KOPT-K1 (cell line): ENCODE measurements around the gene PLA2R1.

Experiments
- H3K27ac ChIP-seq: fragments of 200-600 bp; sonication (generic); 2 replicates; pipeline ENCODE4 v1.5.1; 2016; ENCODE audit warnings: antibody characterized with exemption, mild to moderate bottlenecking, low read depth, low read length; ENCODE audit not compliant: poor library complexity, severe bottlenecking
- H3K36me3 ChIP-seq: fragments of 200-600 bp; sonication (generic); 2 replicates; pipeline ENCODE4 v1.5.1; 2017; ENCODE audit warnings: antibody characterized with exemption, mild to moderate bottlenecking, low read length, moderate library complexity; ENCODE audit not compliant: insufficient read depth
- H3K9me3 ChIP-seq: fragments of 200-600 bp; sonication (generic); 2 replicates; pipeline ENCODE4 v1.5.1; 2017; ENCODE audit warnings: antibody characterized with exemption, low read length, mild to moderate bottlenecking; ENCODE audit not compliant: insufficient read depth, poor library complexity, severe bottlenecking

The PLA2R1 gene

GRCh38 chr2:160076914-160077313, 14.5 kb upstream of the PLA2R1 start:
- Histone ChIP-seq H3K9me3 (peaks cover 5% of the 10 kb centered on the region), H3K27ac (peak overlapping the region; percentile 15), H3K36me3 (no peaks in the 10 kb centered on the region)

- Histone ChIP-seq H3K27ac (no peak overlapping the region), H3K9me3 (peaks cover 5% of the 10 kb centered on the region), H3K36me3 (no peaks in the 10 kb centered on the region)
Observed at GRCh38 chr2:160076241-160076640, 13.8 kb upstream of the PLA2R1 start.

- no peak overlapping the region for H3K27ac ChIP-seq
- peaks cover 9% of the 10 kb centered on the region for H3K9me3 ChIP-seq
- no peaks in the 10 kb centered on the region for H3K36me3 ChIP-seq
Observed at GRCh38 chr2:160075171-160075570, 12.8 kb upstream of the PLA2R1 start.

- Histone ChIP-seq H3K36me3 (no peaks in the 10 kb centered on the region), H3K9me3 (peaks cover 18% of the 10 kb centered on the region), H3K27ac (no peak overlapping the region)
Observed at GRCh38 chr2:160073284-160073888, 11.0 kb upstream of the PLA2R1 start.

GRCh38 chr2:160068906-160069305, 6.5 kb upstream of the PLA2R1 start:
- Histone ChIP-seq H3K9me3 (peaks cover 26% of the 10 kb centered on the region), H3K36me3 (no peaks in the 10 kb centered on the region), H3K27ac (no peak overlapping the region)

GRCh38 chr2:160064916-160065315, 2.5 kb upstream of the PLA2R1 start:
- no peak overlapping the region for H3K27ac ChIP-seq
- no peaks in the 10 kb centered on the region for H3K36me3 ChIP-seq
- H3K9me3 ChIP-seq, result peaks cover 21% of the 10 kb centered on the region

- Histone ChIP-seq H3K36me3 (no peaks in the 10 kb centered on the region), H3K9me3 (peaks cover 19% of the 10 kb centered on the region), H3K27ac (no peak overlapping the region)
Observed at GRCh38 chr2:160063879-160064612, 1.6 kb upstream of the PLA2R1 start.

GRCh38 chr2:160063271-160063670, 856 bp upstream of the PLA2R1 start:
- Histone ChIP-seq H3K27ac (no peak overlapping the region), H3K9me3 (peaks cover 11% of the 10 kb centered on the region), H3K36me3 (no peaks in the 10 kb centered on the region)

- Histone ChIP-seq H3K27ac (no peak overlapping the region), H3K9me3 (no peaks in the 10 kb centered on the region)
Observed at GRCh38 chr2:160061944-160062291, 497 bp downstream of the PLA2R1 start.

GRCh38 chr2:160061533-160061932, 882 bp downstream of the PLA2R1 start:
- Histone ChIP-seq H3K36me3 (no peaks in the 10 kb centered on the region), H3K27ac (no peak overlapping the region), H3K9me3 (no peaks in the 10 kb centered on the region)

More at GRCh38 chr2:160061944-160062291, 497 bp downstream of the PLA2R1 start:
- no peaks in the 10 kb centered on the region for H3K36me3 ChIP-seq

- no peaks in the 10 kb centered on the region for H3K36me3 ChIP-seq
- no peaks in the 10 kb centered on the region for H3K9me3 ChIP-seq
- no peak overlapping the region for H3K27ac ChIP-seq
Observed at GRCh38 chr2:160060297-160060696, 2.1 kb downstream of the PLA2R1 start.

- Histone ChIP-seq H3K27ac (no peak overlapping the region), H3K36me3 (no peaks in the 10 kb centered on the region), H3K9me3 (no peaks in the 10 kb centered on the region)
Observed at GRCh38 chr2:160057356-160057755, 5.1 kb downstream of the PLA2R1 start.

- no peaks in the 10 kb centered on the region for H3K36me3 ChIP-seq
- no peak overlapping the region for H3K27ac ChIP-seq
- H3K9me3 ChIP-seq, result no peaks in the 10 kb centered on the region
Observed at GRCh38 chr2:160055726-160056108, 6.7 kb downstream of the PLA2R1 start.

GRCh38 chr2:160054984-160055725, 7.3 kb downstream of the PLA2R1 start:
- no peaks in the 10 kb centered on the region for H3K36me3 ChIP-seq
- H3K27ac ChIP-seq, result no peak overlapping the region
- no peaks in the 10 kb centered on the region for H3K9me3 ChIP-seq

- Histone ChIP-seq H3K27ac (no peak overlapping the region), H3K9me3 (no peaks in the 10 kb centered on the region), H3K36me3 (no peaks in the 10 kb centered on the region)
Observed at GRCh38 chr2:160053946-160054345, 8.5 kb downstream of the PLA2R1 start.
